Smooth muscle cell (in vitro differentiated cells): ENCODE data around the gene KRT85. TPM values are rescaled to one million over a fixed set of nuclear protein-coding genes. Genes with fewer than 3 reads are reported as not detected.

Experiments
- DNase-seq: peaks from one replicate; lab custom pipeline; 2025; ENCODE audit not compliant: unreplicated experiment; lab: John Stamatoyannopoulos, UW
- H2AFZ ChIP-seq: fragments of 200-600 bp; sonication (generic); 2 replicates; pipeline ENCODE4 v1.6.0; 2016; ENCODE audit warnings: antibody characterized with exemption, low read depth, mild to moderate bottlenecking
- H3F3A ChIP-seq: fragments of 200-600 bp; sonication (generic); 2 replicates; pipeline ENCODE4 v1.6.0; 2017; ENCODE audit warnings: antibody characterized with exemption, low read depth
- H3K27ac ChIP-seq: fragments of 200-600 bp; sonication (generic); 2 replicates; pipeline ENCODE4 v1.5.1; 2016; ENCODE audit warnings: low read depth, mild to moderate bottlenecking
- H3K27me3 ChIP-seq: fragments of 200-600 bp; sonication (generic); 2 replicates; pipeline ENCODE4 v1.6.1; 2016; ENCODE audit warnings: low read depth, mild to moderate bottlenecking
- H3K36me3 ChIP-seq: fragments of 200-600 bp; sonication (generic); 2 replicates; pipeline ENCODE4 v1.5.1; 2016; ENCODE audit warnings: low read depth
- H3K4me1 ChIP-seq: fragments of 200-600 bp; sonication (generic); 2 replicates; pipeline ENCODE4 v1.5.1; 2016; ENCODE audit warnings: low read depth
- H3K4me2 ChIP-seq: fragments of 200-600 bp; sonication (generic); 2 replicates; pipeline ENCODE4 v1.6.0; 2016; ENCODE audit warnings: mild to moderate bottlenecking
- H3K4me3 ChIP-seq: fragments of 200-600 bp; sonication (generic); 2 replicates; pipeline ENCODE4 v1.5.1; 2016; ENCODE audit warnings: mild to moderate bottlenecking
- H3K79me2 ChIP-seq: fragments of 200-600 bp; sonication (generic); 2 replicates; pipeline ENCODE4 v1.6.0; 2016; ENCODE audit warnings: low read depth, mild to moderate bottlenecking
- H3K9ac ChIP-seq: fragments of 200-600 bp; sonication (generic); 2 replicates; pipeline ENCODE4 v1.6.0; 2016; ENCODE audit warnings: low read depth
- H3K9me3 ChIP-seq: fragments of 200-600 bp; sonication (generic); replicated peaks from 2 replicates; pipeline ENCODE4 v1.5.1; 2016; ENCODE audit warnings: low read depth
- H4K20me1 ChIP-seq: fragments of 200-600 bp; sonication (generic); 2 replicates; pipeline ENCODE4 v1.6.0; 2016; ENCODE audit warnings: low read depth
- CTCF ChIP-seq: fragments of 200-600 bp; sonication (generic); IDR thresholded peaks from 2 replicates; pipeline ENCODE4 v1.5.1; 2017; ENCODE audit warnings: borderline replicate concordance, mild to moderate bottlenecking, antibody characterized with exemption; ENCODE audit not compliant: insufficient read depth, poor library complexity, severe bottlenecking
- WGBS: methylation state at CpG from one replicate; pipeline ENCODE4 v1.1.7; 2016; ENCODE audit warnings: low lambda C conversion rate; 5-methylcytosine and 5-hydroxymethylcytosine counted together
- polyA plus RNA-seq: library from polyadenylated mRNA; unstranded; fragments of >200 nt; fragmentation: Nextera tagmentation; extraction: Ambion mirVana; gene quantifications from 2 replicates; pipeline ENCODE4 v1.2.1, GENCODE V29; 2016
- total RNA-seq: library from RNA; depleted of rRNA; stranded (reverse); fragments of >200 nt; gene quantifications from 2 replicates; pipeline ENCODE4 v1.2.3, GENCODE V29; 2014

Gene KRT85
- total and polyA plus RNA-seq, 2 experiments from 2014 or later: not detected

GRCh38 chr12:52322069-52322468 lies 45.2 kb downstream of the KRT85 start:
- no peak for DNase-seq
- WGBS: 100% methylated on average over 1 of the region's 1 CpG

GRCh38 chr12:52321418-52321817 lies 45.9 kb downstream of the KRT85 start:
- Histone ChIP-seq H3K27me3 (peaks cover 64% of the 10 kb centered on the region), H2AFZ (no peak overlapping the region), H4K20me1 (no peaks in the 10 kb centered on the region), H3F3A (no peaks in the 10 kb centered on the region), H3K9me3 (no peaks in the 10 kb centered on the region), H3K36me3 (no peaks in the 10 kb centered on the region), H3K79me2 (no peaks in the 10 kb centered on the region), H3K4me2 (no peak overlapping the region), H3K9ac (no peak overlapping the region), H3K4me3 (no peak overlapping the region), H3K27ac (no peak overlapping the region), H3K4me1 (no peaks in the 10 kb centered on the region)
- DNase-seq: no peak
- WGBS: 71% methylated on average over 4 of the region's 4 CpGs
- TF ChIP-seq CTCF: no peak

More at GRCh38 chr12:52322069-52322468, 45.2 kb downstream of the KRT85 start:
- Histone ChIP-seq H3F3A (no peaks in the 10 kb centered on the region), H3K79me2 (no peaks in the 10 kb centered on the region), H3K9ac (no peak overlapping the region), H3K4me2 (no peak overlapping the region), H3K4me1 (no peaks in the 10 kb centered on the region), H3K27me3 (peaks cover 64% of the 10 kb centered on the region), H4K20me1 (no peaks in the 10 kb centered on the region), H3K36me3 (no peaks in the 10 kb centered on the region), H3K4me3 (no peak overlapping the region), H3K9me3 (no peaks in the 10 kb centered on the region), H3K27ac (no peak overlapping the region), H2AFZ (no peak overlapping the region)
- no peak for TF ChIP-seq CTCF

GRCh38 chr12:52320784-52321400 lies 46.4 kb downstream of the KRT85 start, which contains the start of gene KRT83:
Gene KRT83 (minus strand): TSS chr12:52321398. CDS start chr12:52321335, 63 bp downstream.
- Histone ChIP-seq H3K27me3 (peaks cover 64% of the 10 kb centered on the region), H3K9me3 (no peaks in the 10 kb centered on the region), H3K27ac (no peak within 1 kb of the TSS), H3K36me3 (no peaks in the 10 kb centered on the region), H3K9ac (no peak within 1 kb of the TSS), H3K4me3 (no peak within 1 kb of the TSS), H2AFZ (no peak within 1 kb of the TSS), H3K4me1 (no peaks in the 10 kb centered on the region), H4K20me1 (no peaks in the 10 kb centered on the region), H3K4me2 (no peak within 1 kb of the TSS), H3K79me2 (no peaks in the 10 kb centered on the region), H3F3A (no peaks in the 10 kb centered on the region)
- DNase-seq: no peak
- WGBS: 91% methylated on average over 35 of the region's 35 CpGs
- no peak for TF ChIP-seq CTCF

- 79% methylated on average over 11 of the region's 11 CpGs for WGBS
- Histone ChIP-seq H3K9ac (no peak overlapping the region), H4K20me1 (no peaks in the 10 kb centered on the region), H3K27me3 (peaks cover 58% of the 10 kb centered on the region), H3K4me2 (no peak overlapping the region), H3K27ac (no peak overlapping the region), H3K9me3 (no peaks in the 10 kb centered on the region), H3K79me2 (no peaks in the 10 kb centered on the region), H3K4me1 (no peaks in the 10 kb centered on the region), H2AFZ (no peak overlapping the region), H3F3A (no peaks in the 10 kb centered on the region), H3K4me3 (no peak overlapping the region), H3K36me3 (no peaks in the 10 kb centered on the region)
- DNase-seq: no peak
- TF ChIP-seq CTCF: no peak
Measured at GRCh38 chr12:52319097-52319496, 48.2 kb downstream of the KRT85 start.
